PFSK-1 (cell line): ENCODE results near the gene KAZN.

Source experiments
- FOXP2 ChIP-seq: optimal IDR thresholded peaks from 2 replicates; pipeline ENCODE3; 2011; ENCODE audit warnings: borderline replicate concordance, control low read depth, inconsistent platforms; ENCODE audit not compliant: insufficient read depth; ENCODE audit errors: extremely low read length, extremely low read depth
- POLR2AphosphoS5 ChIP-seq: IDR thresholded peaks from 2 replicates; pipeline ENCODE4 v1.6.1; 2012; ENCODE audit warnings: low read depth, mild to moderate bottlenecking, control low read depth, low read length, moderate library complexity
- SIN3A ChIP-seq: IDR thresholded peaks from 2 replicates; pipeline ENCODE4 v1.6.1; 2012; ENCODE audit warnings: mild to moderate bottlenecking, low read length, moderate library complexity, borderline replicate concordance; ENCODE audit not compliant: insufficient read depth
- TAF1 ChIP-seq: IDR thresholded peaks from 2 replicates; pipeline ENCODE4 v1.6.1; 2012; ENCODE audit warnings: low read length, control low read depth, borderline replicate concordance; ENCODE audit not compliant: insufficient read depth
- TF ChIP-seq, protein P1 (sequence below), 2 experiments: IDR thresholded peaks; 2 replicates each; pipeline versions ENCODE4 v1.6.1 to v1.8.0; 2011 to 2012; ENCODE audit warnings: low read depth in 2 of 2, low read length in 2 of 2, control low read depth in 1 of 2, inconsistent platforms in 1 of 2, mild to moderate bottlenecking in 1 of 2, moderate library complexity in 1 of 2; ENCODE audit not compliant: insufficient read depth in 1 of 2

GRCh38 chr1:15022048-15022447 is 423.6 kb downstream of the KAZN start:
- TF ChIP-seq POLR2AphosphoS5 (no peak), TAF1 (no peak), SIN3A (no peak), FOXP2 (no peak)
- TF ChIP-seq, protein P1, sequence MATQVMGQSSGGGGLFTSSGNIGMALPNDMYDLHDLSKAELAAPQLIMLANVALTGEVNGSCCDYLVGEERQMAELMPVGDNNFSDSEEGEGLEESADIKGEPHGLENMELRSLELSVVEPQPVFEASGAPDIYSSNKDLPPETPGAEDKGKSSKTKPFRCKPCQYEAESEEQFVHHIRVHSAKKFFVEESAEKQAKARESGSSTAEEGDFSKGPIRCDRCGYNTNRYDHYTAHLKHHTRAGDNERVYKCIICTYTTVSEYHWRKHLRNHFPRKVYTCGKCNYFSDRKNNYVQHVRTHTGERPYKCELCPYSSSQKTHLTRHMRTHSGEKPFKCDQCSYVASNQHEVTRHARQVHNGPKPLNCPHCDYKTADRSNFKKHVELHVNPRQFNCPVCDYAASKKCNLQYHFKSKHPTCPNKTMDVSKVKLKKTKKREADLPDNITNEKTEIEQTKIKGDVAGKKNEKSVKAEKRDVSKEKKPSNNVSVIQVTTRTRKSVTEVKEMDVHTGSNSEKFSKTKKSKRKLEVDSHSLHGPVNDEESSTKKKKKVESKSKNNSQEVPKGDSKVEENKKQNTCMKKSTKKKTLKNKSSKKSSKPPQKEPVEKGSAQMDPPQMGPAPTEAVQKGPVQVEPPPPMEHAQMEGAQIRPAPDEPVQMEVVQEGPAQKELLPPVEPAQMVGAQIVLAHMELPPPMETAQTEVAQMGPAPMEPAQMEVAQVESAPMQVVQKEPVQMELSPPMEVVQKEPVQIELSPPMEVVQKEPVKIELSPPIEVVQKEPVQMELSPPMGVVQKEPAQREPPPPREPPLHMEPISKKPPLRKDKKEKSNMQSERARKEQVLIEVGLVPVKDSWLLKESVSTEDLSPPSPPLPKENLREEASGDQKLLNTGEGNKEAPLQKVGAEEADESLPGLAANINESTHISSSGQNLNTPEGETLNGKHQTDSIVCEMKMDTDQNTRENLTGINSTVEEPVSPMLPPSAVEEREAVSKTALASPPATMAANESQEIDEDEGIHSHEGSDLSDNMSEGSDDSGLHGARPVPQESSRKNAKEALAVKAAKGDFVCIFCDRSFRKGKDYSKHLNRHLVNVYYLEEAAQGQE (IDR thresholded peaks at IDR 0.05; ENCODE audit: insufficient read depth in 1 of 2, low read depth in 2 of 2, low read length in 2 of 2): no peak
